ENCODE results near the gene HAPLN2.

- no peak for TF ChIP-seq CTCF (IDR thresholded peaks at IDR 0.05)
- TF ChIP-seq EZH2 (IDR thresholded peaks at IDR 0.05): no peak
Measured at GRCh38 chr1:156612666-156613065, 6.5 kb upstream of the HAPLN2 start.

All from neural progenitor cell (in vitro differentiated cells).